Progenitor cell of endocrine pancreas (in vitro differentiated cells): ENCODE results near the gene AIG1. TPM values are rescaled to one million over a fixed set of nuclear protein-coding genes. Genes with fewer than 3 reads are reported as not detected.

Experiments used
- DNase-seq: peaks from one replicate; pipeline ENCODE4 v3.0.0; 2021; ENCODE audit warnings: low spot score; ENCODE audit not compliant: unreplicated experiment
- H3K27ac Mint-ChIP-seq: 2 replicates; pipeline ENCODE4 v1.8.0; 2021; ENCODE audit warnings: mild to moderate bottlenecking, moderate library complexity, mixed read lengths
- H3K27me3 Mint-ChIP-seq: 2 replicates; pipeline ENCODE4 v1.8.0; 2021; ENCODE audit warnings: mixed read lengths
- H3K36me3 Mint-ChIP-seq: 2 replicates; pipeline ENCODE4 v1.8.0; 2022; ENCODE audit warnings: mixed read lengths; ENCODE audit not compliant: insufficient read depth
- H3K4me1 Mint-ChIP-seq: 2 replicates; pipeline ENCODE4 v1.8.0; 2021; ENCODE audit warnings: low read depth, mixed read lengths
- H3K4me3 Mint-ChIP-seq: 2 replicates; pipeline ENCODE4 v1.8.0; 2021; ENCODE audit warnings: low read depth, mild to moderate bottlenecking, moderate library complexity, mixed read lengths
- H3K9me3 Mint-ChIP-seq: 2 replicates; pipeline ENCODE4 v1.8.0; 2021; ENCODE audit warnings: low read depth, mixed read lengths
- CTCF ChIP-seq: fragments of 200-600 bp; sonication (generic); IDR thresholded peaks from one replicate; pipeline ENCODE4 v1.5.0; 2021; ENCODE audit warnings: antibody characterized with exemption, mild to moderate bottlenecking; ENCODE audit not compliant: unreplicated experiment
- total RNA-seq: library from RNA; stranded (reverse); gene quantifications from 2 replicates; pipeline ENCODE4 v1.2.1, GENCODE V29; 2021

The AIG1 gene
- total RNA-seq, 1 donor from 2014 or later: 40.0 TPM

GRCh38 chr6:143290206-143290605 lies 229.5 kb downstream of the AIG1 start:
- no peak for TF ChIP-seq CTCF
- Mint-ChIP-seq H3K36me3 (peaks cover 6% of the 10 kb centered on the region), H3K9me3 (no peaks in the 10 kb centered on the region), H3K4me1 (no peaks in the 10 kb centered on the region), H3K27me3 (peaks cover 3% of the 10 kb centered on the region), H3K27ac (no peak overlapping the region), H3K4me3 (no peak overlapping the region)
- no peak for DNase-seq

- H3K27me3 Mint-ChIP-seq: peaks cover 14% of the 10 kb centered on the region
- peaks cover 3% of the 10 kb centered on the region for H3K36me3 Mint-ChIP-seq
- no peaks in the 10 kb centered on the region for H3K4me1 Mint-ChIP-seq
- no peak overlapping the region for H3K4me3 Mint-ChIP-seq
- no peak for TF ChIP-seq CTCF
- H3K27ac Mint-ChIP-seq: no peak overlapping the region
- H3K9me3 Mint-ChIP-seq: no peaks in the 10 kb centered on the region
- no peak for DNase-seq
Observed at GRCh38 chr6:143293523-143293922, 232.8 kb downstream of the AIG1 start.

- DNase-seq: no peak
- TF ChIP-seq CTCF: no peak
- Mint-ChIP-seq H3K27me3 (peaks cover 20% of the 10 kb centered on the region), H3K27ac (no peak overlapping the region), H3K9me3 (no peaks in the 10 kb centered on the region), H3K4me3 (no peak overlapping the region), H3K4me1 (no peaks in the 10 kb centered on the region), H3K36me3 (peaks cover 4% of the 10 kb centered on the region)
Observed at GRCh38 chr6:143294265-143294860, 233.7 kb downstream of the AIG1 start.

- H3K27ac Mint-ChIP-seq: no peak overlapping the region
- peaks cover 12% of the 10 kb centered on the region for H3K4me1 Mint-ChIP-seq
- no peak for DNase-seq
- no peak overlapping the region for H3K4me3 Mint-ChIP-seq
- H3K36me3 Mint-ChIP-seq: peaks cover 4% of the 10 kb centered on the region
- peaks cover 30% of the 10 kb centered on the region for H3K27me3 Mint-ChIP-seq
- no peak for TF ChIP-seq CTCF
- no peaks in the 10 kb centered on the region for H3K9me3 Mint-ChIP-seq
Observed at GRCh38 chr6:143295932-143296331, 235.2 kb downstream of the AIG1 start.

- TF ChIP-seq CTCF: no peak
- H3K4me3 Mint-ChIP-seq: no peak overlapping the region
- H3K27ac Mint-ChIP-seq: no peak overlapping the region
- peaks cover 7% of the 10 kb centered on the region for H3K36me3 Mint-ChIP-seq
- H3K27me3 Mint-ChIP-seq: peaks cover 26% of the 10 kb centered on the region
- H3K9me3 Mint-ChIP-seq: no peaks in the 10 kb centered on the region
- no peak for DNase-seq
- peaks cover 19% of the 10 kb centered on the region for H3K4me1 Mint-ChIP-seq
Observed at GRCh38 chr6:143298071-143298470, 237.4 kb downstream of the AIG1 start.
